Measurements from ENCODE around the gene TRAF4. TPM values are rescaled to one million over a fixed set of nuclear protein-coding genes. Genes with fewer than 3 reads are reported as not detected.

The TRAF4 gene
- total and polyA plus RNA-seq, 4 donors = 8.5 to 32.0 (median 23.9) TPM

DNA sequence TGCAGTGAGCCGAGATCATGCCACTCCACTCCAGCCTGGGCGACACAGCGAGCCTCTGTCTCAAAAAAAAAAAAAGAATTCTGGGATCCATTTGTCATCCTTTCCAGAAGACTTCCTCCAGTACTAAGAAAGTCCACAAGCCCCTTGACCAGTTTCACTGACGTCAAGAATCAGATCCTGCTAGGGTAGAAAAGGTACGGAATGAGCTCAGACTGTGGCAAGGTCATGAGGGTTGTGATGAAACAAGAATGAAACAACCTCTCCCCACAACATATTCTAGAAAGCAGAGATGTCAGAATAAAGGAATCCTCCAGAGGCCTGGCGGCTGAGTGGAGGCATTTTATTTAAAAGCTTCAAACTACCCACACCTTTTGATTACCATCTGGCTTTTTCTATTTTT is 29.9 kb downstream of the TRAF4 start:
- no peak for DNase-seq (ENCODE audit: low spot score)
- H3K36me3 ChIP-seq (ENCODE audit: control insufficient read depth in 4 of 4, insufficient read depth in 3 of 4, low read depth in 1 of 4, low read length in 3 of 4) = no peaks in the 10 kb centered on the region
- 90% methylated on average over 6 of the region's 6 CpGs for WGBS
- no peaks in the 10 kb centered on the region for H3K27me3 ChIP-seq (ENCODE audit: control insufficient read depth in 4 of 4, insufficient read depth in 4 of 4, low read length in 3 of 4)
- no peak overlapping the region for H3K27ac ChIP-seq (ENCODE audit: low read depth in 1 of 2, low read length in 2 of 2)
- peaks cover 1 to 10% (median 3%) of the 10 kb centered on the region in 4 donors for H3K4me1 ChIP-seq (ENCODE audit: control insufficient read depth in 4 of 4, insufficient read depth in 4 of 4, low read length in 3 of 4)
- no peak overlapping the region for H3K4me3 ChIP-seq (ENCODE audit: low read depth in 1 of 3, low read length in 3 of 3)
- H3K9me3 ChIP-seq (ENCODE audit: control insufficient read depth in 4 of 4, low read length in 3 of 4) = no peaks in the 10 kb centered on the region
- TF ChIP-seq FOXA1 (IDR thresholded peaks at IDR 0.05) = no peak
- TF ChIP-seq TAF1 (conservative IDR thresholded peaks at IDR 0.05) = no peak
- no peak for TF ChIP-seq NR2F2 (IDR thresholded peaks at IDR 0.05)
- no peak for TF ChIP-seq RAD21 (IDR thresholded peaks at IDR 0.05)
- no peak for TF ChIP-seq EGR1 (IDR thresholded peaks at IDR 0.05; ENCODE audit: low read depth in 2 of 2)
- TF ChIP-seq HNF4A (conservative IDR thresholded peaks at IDR 0.05) = no peak
- no peak for TF ChIP-seq YY1 (IDR thresholded peaks at IDR 0.05)
- TF ChIP-seq HNF4G (IDR thresholded peaks at IDR 0.05) = no peak
- TF ChIP-seq, protein P1, sequence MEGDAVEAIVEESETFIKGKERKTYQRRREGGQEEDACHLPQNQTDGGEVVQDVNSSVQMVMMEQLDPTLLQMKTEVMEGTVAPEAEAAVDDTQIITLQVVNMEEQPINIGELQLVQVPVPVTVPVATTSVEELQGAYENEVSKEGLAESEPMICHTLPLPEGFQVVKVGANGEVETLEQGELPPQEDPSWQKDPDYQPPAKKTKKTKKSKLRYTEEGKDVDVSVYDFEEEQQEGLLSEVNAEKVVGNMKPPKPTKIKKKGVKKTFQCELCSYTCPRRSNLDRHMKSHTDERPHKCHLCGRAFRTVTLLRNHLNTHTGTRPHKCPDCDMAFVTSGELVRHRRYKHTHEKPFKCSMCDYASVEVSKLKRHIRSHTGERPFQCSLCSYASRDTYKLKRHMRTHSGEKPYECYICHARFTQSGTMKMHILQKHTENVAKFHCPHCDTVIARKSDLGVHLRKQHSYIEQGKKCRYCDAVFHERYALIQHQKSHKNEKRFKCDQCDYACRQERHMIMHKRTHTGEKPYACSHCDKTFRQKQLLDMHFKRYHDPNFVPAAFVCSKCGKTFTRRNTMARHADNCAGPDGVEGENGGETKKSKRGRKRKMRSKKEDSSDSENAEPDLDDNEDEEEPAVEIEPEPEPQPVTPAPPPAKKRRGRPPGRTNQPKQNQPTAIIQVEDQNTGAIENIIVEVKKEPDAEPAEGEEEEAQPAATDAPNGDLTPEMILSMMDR (IDR thresholded peaks at IDR 0.05; ENCODE audit: low read depth, low read length, missing input control) = no peak
- TF ChIP-seq, protein P2, sequence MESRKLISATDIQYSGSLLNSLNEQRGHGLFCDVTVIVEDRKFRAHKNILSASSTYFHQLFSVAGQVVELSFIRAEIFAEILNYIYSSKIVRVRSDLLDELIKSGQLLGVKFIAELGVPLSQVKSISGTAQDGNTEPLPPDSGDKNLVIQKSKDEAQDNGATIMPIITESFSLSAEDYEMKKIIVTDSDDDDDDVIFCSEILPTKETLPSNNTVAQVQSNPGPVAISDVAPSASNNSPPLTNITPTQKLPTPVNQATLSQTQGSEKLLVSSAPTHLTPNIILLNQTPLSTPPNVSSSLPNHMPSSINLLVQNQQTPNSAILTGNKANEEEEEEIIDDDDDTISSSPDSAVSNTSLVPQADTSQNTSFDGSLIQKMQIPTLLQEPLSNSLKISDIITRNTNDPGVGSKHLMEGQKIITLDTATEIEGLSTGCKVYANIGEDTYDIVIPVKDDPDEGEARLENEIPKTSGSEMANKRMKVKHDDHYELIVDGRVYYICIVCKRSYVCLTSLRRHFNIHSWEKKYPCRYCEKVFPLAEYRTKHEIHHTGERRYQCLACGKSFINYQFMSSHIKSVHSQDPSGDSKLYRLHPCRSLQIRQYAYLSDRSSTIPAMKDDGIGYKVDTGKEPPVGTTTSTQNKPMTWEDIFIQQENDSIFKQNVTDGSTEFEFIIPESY (IDR thresholded peaks at IDR 0.05) = no peak
- TF ChIP-seq, protein P3, sequence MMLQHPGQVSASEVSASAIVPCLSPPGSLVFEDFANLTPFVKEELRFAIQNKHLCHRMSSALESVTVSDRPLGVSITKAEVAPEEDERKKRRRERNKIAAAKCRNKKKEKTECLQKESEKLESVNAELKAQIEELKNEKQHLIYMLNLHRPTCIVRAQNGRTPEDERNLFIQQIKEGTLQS (IDR thresholded peaks at IDR 0.05) = no peak
- no peak overlapping the region for H3K9ac ChIP-seq (ENCODE audit: low read depth in 1 of 2, low read length in 2 of 2)

DNA sequence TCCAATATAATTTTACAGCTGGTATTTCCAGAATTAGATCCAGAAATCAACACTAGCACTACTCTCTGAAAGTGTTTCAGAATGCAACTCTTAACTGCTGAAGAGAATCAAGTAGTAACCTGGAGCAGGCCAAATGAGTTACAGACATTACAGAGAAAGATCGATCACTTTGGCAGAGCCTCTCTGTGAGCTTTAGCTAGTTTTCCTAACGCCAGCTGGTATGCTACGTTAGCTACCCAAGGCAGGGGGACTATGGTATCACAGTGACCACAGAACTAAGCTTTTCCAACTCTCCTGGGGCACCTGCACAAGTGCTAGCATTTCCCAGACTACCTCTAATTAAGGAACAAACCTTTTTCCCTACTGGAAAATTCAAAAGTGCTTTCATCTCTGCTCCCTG is 30.4 kb downstream of the TRAF4 start:
- no peak overlapping the region for H3K9ac ChIP-seq (ENCODE audit: low read depth in 1 of 2, low read length in 2 of 2)
- DNase-seq (ENCODE audit: low spot score) = no peak
- no peaks in the 10 kb centered on the region for H3K9me3 ChIP-seq (ENCODE audit: control insufficient read depth in 4 of 4, low read length in 3 of 4)

DNA sequence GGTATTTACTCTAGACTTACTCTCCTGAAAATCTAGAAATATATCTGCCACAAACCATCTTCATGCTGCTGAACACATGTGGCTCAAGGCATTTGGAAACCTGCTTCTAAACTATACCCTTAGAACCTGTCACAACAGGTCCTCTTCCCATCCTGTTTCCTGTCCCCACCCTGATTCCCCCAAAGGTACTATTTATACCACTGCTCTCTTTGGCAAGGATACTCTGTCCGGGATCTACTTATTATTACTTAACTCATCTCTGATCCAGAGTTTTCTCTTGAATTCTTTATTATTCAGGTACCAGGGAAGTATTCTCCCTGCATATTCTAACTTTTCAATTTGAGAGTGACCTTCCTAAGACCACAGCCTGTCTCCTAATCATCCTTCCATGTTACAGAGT is 33.4 kb downstream of the TRAF4 start:
- Histone ChIP-seq H3K9ac (ENCODE audit: low read depth in 1 of 2, low read length in 2 of 2) (no peak overlapping the region), H3K27me3 (ENCODE audit: control insufficient read depth in 4 of 4, insufficient read depth in 4 of 4, low read length in 3 of 4) (no peaks in the 10 kb centered on the region), H3K4me1 (ENCODE audit: control insufficient read depth in 4 of 4, insufficient read depth in 4 of 4, low read length in 3 of 4) (peaks cover 1 to 10% (median 3%) of the 10 kb centered on the region in 4 donors), H3K36me3 (ENCODE audit: control insufficient read depth in 4 of 4, insufficient read depth in 3 of 4, low read depth in 1 of 4, low read length in 3 of 4) (peaks cover 0 to 3% (median 0%) of the 10 kb centered on the region in 4 donors), H3K9me3 (ENCODE audit: control insufficient read depth in 4 of 4, low read length in 3 of 4) (no peaks in the 10 kb centered on the region), H3K27ac (ENCODE audit: low read depth in 1 of 2, low read length in 2 of 2) (no peak overlapping the region), H3K4me3 (ENCODE audit: low read depth in 1 of 3, low read length in 3 of 3) (no peak overlapping the region)
- no peak for DNase-seq (ENCODE audit: low spot score)
- 65% methylated on average over 1 of the region's 1 CpG for whole genome bisulfite sequencing
- TF ChIP-seq MAX (IDR thresholded peaks at IDR 0.05) (no peak), YY1 (IDR thresholded peaks at IDR 0.05) (no peak), JUND (IDR thresholded peaks at IDR 0.05) (no peak), TAF1 (conservative IDR thresholded peaks at IDR 0.05) (no peak), GABPA (IDR thresholded peaks at IDR 0.05 in 1 of 2, conservative IDR thresholded peaks at IDR 0.05 in 1 of 2) (no peak), HNF4G (IDR thresholded peaks at IDR 0.05) (no peak), RXRA (IDR thresholded peaks at IDR 0.05) (no peak), RAD21 (IDR thresholded peaks at IDR 0.05) (no peak), SP1 (IDR thresholded peaks at IDR 0.05) (no peak)
- TF ChIP-seq, protein P4, sequence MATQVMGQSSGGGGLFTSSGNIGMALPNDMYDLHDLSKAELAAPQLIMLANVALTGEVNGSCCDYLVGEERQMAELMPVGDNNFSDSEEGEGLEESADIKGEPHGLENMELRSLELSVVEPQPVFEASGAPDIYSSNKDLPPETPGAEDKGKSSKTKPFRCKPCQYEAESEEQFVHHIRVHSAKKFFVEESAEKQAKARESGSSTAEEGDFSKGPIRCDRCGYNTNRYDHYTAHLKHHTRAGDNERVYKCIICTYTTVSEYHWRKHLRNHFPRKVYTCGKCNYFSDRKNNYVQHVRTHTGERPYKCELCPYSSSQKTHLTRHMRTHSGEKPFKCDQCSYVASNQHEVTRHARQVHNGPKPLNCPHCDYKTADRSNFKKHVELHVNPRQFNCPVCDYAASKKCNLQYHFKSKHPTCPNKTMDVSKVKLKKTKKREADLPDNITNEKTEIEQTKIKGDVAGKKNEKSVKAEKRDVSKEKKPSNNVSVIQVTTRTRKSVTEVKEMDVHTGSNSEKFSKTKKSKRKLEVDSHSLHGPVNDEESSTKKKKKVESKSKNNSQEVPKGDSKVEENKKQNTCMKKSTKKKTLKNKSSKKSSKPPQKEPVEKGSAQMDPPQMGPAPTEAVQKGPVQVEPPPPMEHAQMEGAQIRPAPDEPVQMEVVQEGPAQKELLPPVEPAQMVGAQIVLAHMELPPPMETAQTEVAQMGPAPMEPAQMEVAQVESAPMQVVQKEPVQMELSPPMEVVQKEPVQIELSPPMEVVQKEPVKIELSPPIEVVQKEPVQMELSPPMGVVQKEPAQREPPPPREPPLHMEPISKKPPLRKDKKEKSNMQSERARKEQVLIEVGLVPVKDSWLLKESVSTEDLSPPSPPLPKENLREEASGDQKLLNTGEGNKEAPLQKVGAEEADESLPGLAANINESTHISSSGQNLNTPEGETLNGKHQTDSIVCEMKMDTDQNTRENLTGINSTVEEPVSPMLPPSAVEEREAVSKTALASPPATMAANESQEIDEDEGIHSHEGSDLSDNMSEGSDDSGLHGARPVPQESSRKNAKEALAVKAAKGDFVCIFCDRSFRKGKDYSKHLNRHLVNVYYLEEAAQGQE (IDR thresholded peaks at IDR 0.05) = no peak
- TF ChIP-seq, protein P1 (IDR thresholded peaks at IDR 0.05; ENCODE audit: low read depth, low read length, missing input control) = no peak

More for the DNA sequence above, 30.4 kb downstream of the TRAF4 start:
- Histone ChIP-seq H3K4me3 (ENCODE audit: low read depth in 1 of 3, low read length in 3 of 3) (no peak overlapping the region), H3K4me1 (ENCODE audit: control insufficient read depth in 4 of 4, insufficient read depth in 4 of 4, low read length in 3 of 4) (peaks cover 1 to 10% (median 3%) of the 10 kb centered on the region in 4 donors), H3K27ac (ENCODE audit: low read depth in 1 of 2, low read length in 2 of 2) (no peak overlapping the region), H3K36me3 (ENCODE audit: control insufficient read depth in 4 of 4, insufficient read depth in 3 of 4, low read depth in 1 of 4, low read length in 3 of 4) (no peaks in the 10 kb centered on the region), H3K27me3 (ENCODE audit: control insufficient read depth in 4 of 4, insufficient read depth in 4 of 4, low read length in 3 of 4) (no peaks in the 10 kb centered on the region)
- TF ChIP-seq RAD21 (IDR thresholded peaks at IDR 0.05) (no peak), EGR1 (IDR thresholded peaks at IDR 0.05; ENCODE audit: low read depth in 2 of 2) (no peak), HNF4G (IDR thresholded peaks at IDR 0.05) (no peak), NR2F2 (IDR thresholded peaks at IDR 0.05) (no peak)
- WGBS = 48% methylated on average over 3 of the region's 3 CpGs
